SK-N-MC (cell line): ENCODE results near the gene HRG.

Source experiments
- EZH2 ChIP-seq: fragments of 200-600 bp; sonication (generic); IDR thresholded peaks from one replicate; pipeline ENCODE4 v1.6.1; 2017; ENCODE audit warnings: antibody characterized with exemption
- FOXP2 ChIP-seq: optimal IDR thresholded peaks from 2 replicates; pipeline ENCODE3; 2011; ENCODE audit warnings: mild to moderate bottlenecking, moderate library complexity; ENCODE audit not compliant: insufficient read depth; ENCODE audit errors: extremely low read length, control extremely low read depth
- POLR2AphosphoS5 ChIP-seq: IDR thresholded peaks from 2 replicates; pipeline ENCODE4 v1.6.1; 2012; ENCODE audit warnings: mild to moderate bottlenecking, low read depth, low read length, borderline replicate concordance

GRCh38 chr3:186640929-186641328 is 24.9 kb upstream of the HRG start:
- TF ChIP-seq POLR2AphosphoS5 = no peak
- TF ChIP-seq EZH2 = no peak
- no peak for TF ChIP-seq FOXP2
